Endothelial cell of hepatic sinusoid (primary cell): ENCODE results near the gene FXYD5.
"Not testable (repeated sequence)": the region's sequence is repeated elsewhere in the genome, so short reads cannot be mapped to it uniquely, and the experiment has no call there.

ENCODE experiments used
- in situ Hi-C: cut with HindIII; loops from 2 replicates; pipeline ENCODE4 v1.10.0; 2017; ENCODE audit warnings: low sequenced_read_pairs

The FXYD5 gene

GRCh38 chr19:35135389-35135909 lies 19.1 kb upstream of the FXYD5 start:
- in situ Hi-C loops, result no loop called here

DNA sequence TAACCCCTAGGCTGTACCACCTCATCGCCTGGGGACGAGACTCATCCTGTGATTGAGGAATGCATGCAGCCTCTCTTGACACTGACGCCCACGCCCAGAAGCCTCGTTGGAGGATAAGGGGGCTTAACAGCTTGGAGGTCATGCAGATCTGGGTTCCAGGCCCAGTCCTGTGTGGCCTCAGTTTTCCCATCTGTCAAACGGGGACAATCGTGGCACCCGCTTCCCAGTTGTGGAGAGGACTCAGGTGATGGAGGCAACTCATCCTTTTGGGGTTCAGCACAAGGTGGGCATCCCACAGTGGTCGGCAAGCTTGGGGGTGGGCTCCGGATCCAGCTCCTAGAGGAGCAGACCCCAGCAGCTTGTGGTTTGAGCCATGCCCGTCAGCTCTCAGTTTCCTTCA lies 18.3 kb upstream of the FXYD5 start:
- in situ Hi-C loops, result no loop called here

- in situ Hi-C loops, result no loop called here
These were observed 17.4 kb upstream of the FXYD5 start for GRCh38 chr19:35136977-35137702.

GRCh38 chr19:35138305-35138892 lies 16.1 kb upstream of the FXYD5 start, which contains the start of gene FXYD1:
Gene FXYD1, plus strand, starts transcription at chr19:35138824. Its CDS starts 1,256 bp downstream, at chr19:35140080.
- in situ Hi-C loops, result no loop called here

GRCh38 chr19:35140207-35140961 lies 14.2 kb upstream of the FXYD5 start:
- in situ Hi-C loops, result no loop called here

- in situ Hi-C loops, result no loop called here
These were observed 13.3 kb upstream of the FXYD5 start for GRCh38 chr19:35140962-35141836.

DNA sequence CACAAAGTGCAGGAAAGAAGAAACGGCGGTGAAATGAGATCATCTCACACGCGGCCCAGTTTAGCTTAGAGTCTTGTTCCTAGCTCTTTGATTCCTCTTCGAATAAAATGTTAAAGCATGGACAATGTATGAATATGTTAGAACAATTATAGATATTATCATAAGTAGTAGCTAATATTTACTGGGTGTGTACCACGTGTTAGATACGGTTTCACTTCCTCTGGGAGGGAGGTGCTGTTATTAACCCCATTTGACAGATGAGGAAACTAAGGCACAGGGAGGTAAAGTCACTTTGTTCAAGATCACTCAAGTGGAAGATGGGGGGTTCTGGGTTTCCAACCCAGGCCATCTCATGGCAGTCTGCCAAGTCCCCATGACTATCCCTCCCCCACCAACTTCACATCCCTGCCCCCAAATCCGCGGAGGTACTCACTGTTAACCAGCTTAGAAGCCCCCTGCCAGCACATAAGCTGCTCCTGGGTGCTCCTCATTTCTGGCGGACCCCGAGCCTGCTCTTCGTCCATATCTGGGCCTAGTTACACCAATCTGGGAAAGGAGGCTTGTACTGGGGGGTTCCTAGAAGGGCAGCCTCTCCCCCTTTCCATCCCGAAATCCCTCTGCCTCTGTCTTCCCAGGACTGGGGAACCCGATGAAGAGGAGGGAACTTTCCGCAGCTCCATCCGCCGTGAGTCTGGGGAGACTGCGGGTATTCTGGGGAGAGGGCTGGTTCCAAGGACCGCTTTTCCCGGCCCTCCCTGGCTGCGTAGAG lies 12.5 kb upstream of the FXYD5 start:
- in situ Hi-C loops, result no loop called here

DNA sequence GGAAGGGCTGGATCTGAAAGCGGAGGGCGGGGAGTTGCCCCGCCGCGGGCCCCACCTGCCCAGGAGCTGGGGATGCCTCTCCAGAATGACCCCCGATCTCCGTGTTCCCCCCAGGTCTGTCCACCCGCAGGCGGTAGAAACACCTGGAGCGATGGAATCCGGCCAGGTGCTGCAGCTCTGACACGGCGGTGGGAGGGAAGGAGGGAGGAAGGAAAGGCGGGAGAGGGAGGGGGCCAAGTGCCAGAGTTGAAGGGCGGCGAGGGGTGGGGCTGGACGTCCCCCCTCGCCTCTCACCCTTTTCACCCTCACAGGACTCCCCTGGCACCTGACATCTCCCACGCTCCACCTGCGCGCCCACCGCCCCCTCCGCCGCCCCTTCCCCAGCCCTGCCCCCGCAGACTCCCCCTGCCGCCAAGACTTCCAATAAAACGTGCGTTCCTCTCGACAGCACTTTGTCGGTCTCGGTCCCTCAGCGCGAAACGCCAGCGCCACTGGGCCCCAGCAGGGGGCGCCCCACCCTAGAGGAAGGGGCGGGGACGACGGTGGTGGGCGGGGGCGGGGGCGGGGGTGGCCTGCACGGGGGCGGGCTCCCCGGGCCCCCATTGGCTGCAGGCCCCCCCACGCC lies 11.8 kb upstream of the FXYD5 start:
- in situ Hi-C loops, result no loop called here

DNA sequence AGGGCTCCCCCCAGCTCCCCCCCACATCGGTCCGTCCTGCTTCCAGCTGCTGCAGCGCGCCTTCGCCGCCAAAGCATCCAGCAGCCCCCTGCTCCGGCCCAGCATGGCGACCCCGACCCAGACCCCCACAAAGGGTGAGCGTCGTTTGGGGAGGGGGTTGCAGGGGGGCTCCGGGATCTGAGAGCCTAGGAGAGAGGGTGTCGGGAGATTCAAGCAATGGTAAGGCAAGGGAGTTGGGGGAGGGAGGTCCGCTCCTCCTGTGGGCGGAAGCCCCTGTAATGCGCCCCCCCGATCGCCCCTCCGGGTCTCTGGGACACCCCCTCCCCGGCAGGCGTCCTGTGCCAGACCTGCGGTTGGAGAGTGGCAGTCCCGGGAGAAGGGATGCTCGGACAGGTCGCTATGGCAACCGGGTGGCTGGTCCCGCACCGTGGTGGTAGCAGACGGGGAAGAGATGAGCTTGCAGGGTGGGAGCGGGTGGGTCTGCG lies 11.3 kb upstream of the FXYD5 start, which contains the start of gene FXYD7:
TSS of gene FXYD7 (plus strand) at position 25 of the 485 bp plus-strand sequence. CDS start at position 104, 79 bp downstream.
- in situ Hi-C loops, result no loop called here

DNA sequence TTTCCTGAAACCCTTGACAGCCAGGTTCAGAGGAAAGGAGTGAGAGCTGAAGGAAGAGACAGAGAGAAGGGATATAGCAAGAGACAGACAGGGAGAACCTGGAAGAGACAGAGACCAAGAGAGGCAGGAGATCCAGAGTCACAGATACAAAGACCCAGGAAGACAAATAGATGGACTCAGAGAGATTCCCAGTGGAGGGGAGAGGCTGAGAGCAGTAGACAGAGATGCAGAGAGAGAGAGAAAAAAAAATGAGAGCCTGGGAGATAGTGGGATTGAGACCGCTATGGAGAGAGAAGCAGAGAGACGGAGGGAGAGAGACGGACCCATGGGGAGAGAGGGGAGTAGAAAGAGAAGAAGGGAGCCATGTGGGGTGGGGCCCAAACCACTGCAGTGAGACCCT lies 10.7 kb upstream of the FXYD5 start:
- in situ Hi-C loops, result no loop called here

DNA sequence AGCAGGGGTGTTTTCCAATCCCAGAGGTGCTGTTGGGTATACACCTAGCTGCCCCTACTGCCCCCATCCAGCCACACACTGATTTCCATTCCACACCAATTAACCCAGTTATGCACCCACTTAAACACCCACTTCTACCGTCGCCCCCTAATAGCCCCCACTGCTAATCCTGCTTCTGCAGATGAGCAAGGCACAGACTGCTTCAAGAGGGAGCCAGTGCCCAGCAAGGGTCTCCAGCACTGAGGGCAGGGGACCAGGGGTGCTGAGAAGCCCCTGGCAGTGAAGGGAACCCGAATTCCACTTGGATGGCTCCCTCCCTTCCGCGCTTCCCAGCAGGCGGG lies 10.3 kb upstream of the FXYD5 start:
- in situ Hi-C loops, result no loop called here

DNA sequence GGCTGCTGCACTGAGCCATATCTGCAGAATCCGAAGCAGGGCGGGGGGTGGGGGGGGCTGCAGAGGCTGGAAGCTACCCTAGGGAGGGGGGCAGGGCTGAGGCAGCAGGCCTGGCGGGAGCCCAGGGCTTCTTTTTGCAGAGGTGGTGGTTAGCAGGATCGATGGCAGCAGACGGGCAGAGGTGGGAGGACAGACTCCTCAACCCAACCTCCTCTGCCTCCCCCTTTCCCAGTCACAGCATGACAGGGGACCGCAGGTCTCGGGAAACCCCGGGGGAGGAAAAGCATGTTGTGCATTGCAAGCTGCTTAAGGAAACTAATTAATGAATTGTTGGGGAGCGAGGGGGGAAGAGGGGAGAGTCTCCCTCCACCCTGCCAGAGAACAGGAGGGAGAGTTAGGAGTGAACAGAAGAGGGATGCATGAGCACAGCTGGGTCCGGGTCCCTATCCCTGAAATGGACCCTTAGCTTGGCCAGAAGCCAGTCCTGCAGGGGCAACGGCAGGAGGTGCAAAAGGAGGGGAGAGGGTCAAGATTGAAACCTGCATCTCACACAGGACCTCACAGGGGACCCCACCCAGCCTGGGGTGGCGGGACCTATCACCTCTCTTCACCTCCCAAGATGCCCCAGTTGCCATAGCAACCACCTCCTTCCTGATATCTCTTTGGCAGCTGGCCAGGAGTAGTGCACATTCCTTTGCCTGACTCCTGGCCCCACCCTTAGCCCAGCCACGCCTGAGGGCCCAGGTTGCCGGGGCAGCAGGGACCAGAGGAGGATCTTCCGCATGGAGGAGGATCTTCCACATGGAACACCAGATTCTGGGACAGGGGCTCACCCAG lies 9.7 kb upstream of the FXYD5 start:
- in situ Hi-C loops, result no loop called here

DNA sequence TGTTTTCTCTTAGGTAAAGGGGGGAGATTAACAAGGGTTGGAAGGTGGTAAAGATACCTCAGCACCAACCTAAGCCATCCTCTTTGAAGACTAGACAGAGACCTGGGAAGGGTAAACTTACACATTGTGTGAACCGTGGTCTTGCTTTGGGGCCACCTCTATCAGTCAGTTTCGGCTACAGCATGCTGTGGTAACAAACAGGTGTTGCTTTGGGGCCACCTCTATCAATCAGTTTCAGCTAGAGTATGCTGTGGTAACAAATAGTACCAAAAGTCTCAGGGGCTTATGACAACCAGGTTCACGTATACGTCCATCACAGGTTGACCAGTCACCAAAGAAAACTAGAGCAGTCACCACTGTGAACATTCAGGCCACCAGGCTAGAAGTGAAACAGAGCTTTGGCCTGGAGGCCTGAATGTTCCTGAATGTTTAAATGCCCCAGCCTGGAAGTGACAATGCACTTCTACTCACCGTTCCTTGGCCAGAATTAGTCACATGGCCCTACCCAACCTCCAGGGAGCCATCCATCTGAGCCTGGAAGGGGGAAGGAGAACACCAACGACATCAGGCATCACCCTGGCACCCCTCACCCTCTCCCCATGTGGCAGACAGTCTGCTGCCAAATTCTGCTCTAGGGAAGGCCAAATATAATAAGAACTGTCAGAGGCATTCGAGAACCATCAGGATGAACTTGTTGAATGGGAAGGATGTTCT lies 7.6 kb upstream of the FXYD5 start:
- in situ Hi-C loops, result no loop called here

DNA sequence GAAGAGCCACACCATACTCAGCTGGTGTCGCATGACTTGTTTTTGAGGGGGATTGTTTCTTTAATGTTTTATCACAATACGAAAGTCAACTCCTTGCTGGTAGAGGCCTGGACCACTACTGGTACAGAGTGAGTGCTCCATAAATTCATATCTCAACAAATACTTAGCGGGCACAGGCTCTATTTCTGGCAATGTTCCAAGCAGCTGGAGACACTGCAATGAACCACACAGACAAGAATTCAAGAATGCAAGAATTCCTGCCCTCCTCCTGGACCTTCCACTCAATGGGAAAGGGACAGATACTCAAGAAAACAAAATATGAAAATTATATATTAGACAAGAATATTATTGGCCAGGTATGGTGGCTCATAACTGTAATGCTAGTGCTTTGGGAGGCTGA lies 5.1 kb upstream of the FXYD5 start:
- in situ Hi-C loops, result no loop called here

DNA sequence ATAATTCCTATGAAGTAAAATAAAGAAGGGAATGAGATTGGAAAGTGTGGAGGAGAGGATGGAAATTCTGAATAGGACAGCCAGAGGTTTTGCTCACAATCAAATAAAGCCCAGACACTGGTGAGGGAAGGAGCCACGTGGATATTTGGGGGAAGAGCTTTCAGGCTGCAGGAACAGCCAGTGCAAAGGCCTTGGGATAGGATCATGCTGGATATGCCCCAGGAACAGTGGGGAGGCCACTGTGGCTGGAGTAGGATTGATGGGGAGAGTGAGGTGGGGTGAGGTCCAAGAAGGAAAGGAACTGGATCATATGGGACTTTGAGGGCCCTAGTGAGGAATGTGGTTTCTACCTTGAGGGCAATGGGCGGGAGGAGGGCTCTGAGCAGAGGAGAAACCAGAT lies 4.1 kb upstream of the FXYD5 start:
- in situ Hi-C loops, result no loop called here

DNA sequence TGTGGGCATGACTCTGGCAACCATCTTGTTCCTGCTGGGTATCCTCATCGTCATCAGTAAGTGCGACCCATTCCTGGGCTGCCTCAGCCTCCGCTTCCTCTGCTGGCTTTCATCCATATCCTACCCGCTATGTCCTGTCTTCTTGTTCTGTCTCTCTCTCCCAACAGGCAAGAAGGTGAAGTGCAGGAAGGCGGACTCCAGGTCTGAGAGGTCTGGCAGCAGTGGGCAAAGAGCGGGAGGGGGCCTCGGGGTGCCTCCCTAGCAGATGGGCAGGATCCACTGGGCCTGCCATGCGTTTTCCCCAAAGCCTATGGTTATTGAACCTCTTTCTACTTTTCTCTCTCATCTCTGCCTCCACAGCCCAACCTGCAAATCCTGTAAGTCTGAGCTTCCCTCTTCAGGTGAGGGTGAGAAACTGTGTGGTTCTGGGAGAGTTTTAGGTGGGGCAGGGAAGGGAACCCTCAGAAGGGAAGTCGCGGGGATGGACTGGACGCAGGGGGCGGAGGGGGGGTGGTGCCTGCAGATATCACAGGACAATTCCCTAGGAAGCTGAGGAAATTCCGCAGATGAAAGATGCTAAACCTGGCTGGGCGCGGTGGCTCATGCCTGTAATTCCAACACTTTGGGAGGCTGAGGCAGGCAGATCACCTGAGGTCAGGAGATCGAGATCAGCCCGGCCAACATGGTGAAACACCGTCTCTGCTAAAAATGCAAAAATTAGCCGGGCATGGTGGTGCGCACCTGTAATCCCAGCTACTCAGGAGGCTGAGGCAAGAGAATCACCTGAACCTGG lies 3.1 kb upstream of the FXYD5 start:
- in situ Hi-C loops, result no loop called here

GRCh38 chr19:35153129-35153522 lies 1.4 kb upstream of the FXYD5 start:
- in situ Hi-C loops, result not testable (repeated sequence)
